T-helper 2 cell treated with Interferon-gamma antibody and Interleukin-4, amounts not matched to agents 5 μg/mL and 100 μg/mL, for 36 hours (primary cell): ENCODE data around the gene CCDC194.
A peak's percentile ranks its signal among the peaks of the same experiment; 100 is the strongest.

Experiments
- DNase-seq: peaks from one replicate; pipeline ENCODE4 v3.0.0; 2021; ENCODE audit warnings: low spot score
- H3K27ac Mint-ChIP-seq: one replicate; pipeline ENCODE4 v1.8.0; 2021; ENCODE audit warnings: mild to moderate bottlenecking, mixed read lengths
- H3K27me3 Mint-ChIP-seq: one replicate; pipeline ENCODE4 v1.8.0; 2021; ENCODE audit warnings: low read depth, mixed read lengths
- H3K36me3 Mint-ChIP-seq: one replicate; pipeline ENCODE4 v1.8.0; 2021; ENCODE audit warnings: low read depth, mixed read lengths
- H3K4me1 Mint-ChIP-seq: one replicate; pipeline ENCODE4 v1.8.0; 2021; ENCODE audit warnings: low read depth, mixed read lengths
- H3K4me3 Mint-ChIP-seq: one replicate; pipeline ENCODE4 v1.8.0; 2022; ENCODE audit warnings: mild to moderate bottlenecking, moderate library complexity, mixed read lengths
- H3K9me3 Mint-ChIP-seq: one replicate; pipeline ENCODE4 v1.8.0; 2021; ENCODE audit warnings: mixed read lengths

CCDC194 gene

DNA sequence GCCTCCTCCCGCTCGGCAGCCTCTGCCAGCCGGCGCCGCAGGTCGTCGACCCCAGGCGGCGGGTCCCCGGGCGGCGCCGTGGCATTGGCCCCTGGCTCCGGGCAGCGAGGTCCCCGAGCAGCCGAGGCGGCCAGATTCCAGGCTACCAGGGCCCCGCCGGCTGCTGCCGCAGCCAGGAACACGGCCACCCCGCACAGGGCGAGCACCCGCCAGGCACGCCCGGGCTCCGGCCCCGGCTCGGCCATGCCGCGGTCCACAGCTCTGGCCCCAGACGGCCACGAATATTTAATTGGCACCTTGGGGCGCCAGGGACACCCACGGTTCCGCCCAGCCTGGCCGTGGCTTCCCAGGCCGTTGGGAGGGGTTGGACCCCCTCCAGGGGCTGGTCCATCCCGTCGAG lies at the start of gene CCDC194:
Gene CCDC194 (minus strand): TSS at position 283 of the 400 bp plus-strand sequence. CDS start 38 bp downstream, at position 245.
- peaks cover 9% of the 10 kb centered on the region for H3K36me3 Mint-ChIP-seq
- H3K4me3 Mint-ChIP-seq = peak within 1 kb of the TSS; percentile 29
- H3K4me1 Mint-ChIP-seq = peaks cover 17% of the 10 kb centered on the region
- peaks cover 14% of the 10 kb centered on the region for H3K27me3 Mint-ChIP-seq
- H3K27ac Mint-ChIP-seq = peak within 1 kb of the TSS; percentile 65
- DNase-seq = no peak
- H3K9me3 Mint-ChIP-seq = peaks cover 4% of the 10 kb centered on the region

- Mint-ChIP-seq H3K4me1 (no peaks in the 10 kb centered on the region), H3K36me3 (no peaks in the 10 kb centered on the region), H3K27me3 (no peaks in the 10 kb centered on the region), H3K27ac (no peak overlapping the region), H3K9me3 (no peaks in the 10 kb centered on the region), H3K4me3 (no peak overlapping the region)
- no peak for DNase-seq
These were observed 47.4 kb upstream of the CCDC194 start for GRCh38 chr19:17441241-17442021.

GRCh38 chr19:17436874-17437267 lies 42.9 kb upstream of the CCDC194 start:
- Mint-ChIP-seq H3K27ac (no peak overlapping the region), H3K4me1 (no peaks in the 10 kb centered on the region), H3K36me3 (no peaks in the 10 kb centered on the region), H3K4me3 (no peak overlapping the region), H3K9me3 (no peaks in the 10 kb centered on the region), H3K27me3 (no peaks in the 10 kb centered on the region)
- no peak for DNase-seq

GRCh38 chr19:17436094-17436873 lies 42.3 kb upstream of the CCDC194 start:
- Mint-ChIP-seq H3K4me3 (no peak overlapping the region), H3K4me1 (no peaks in the 10 kb centered on the region), H3K9me3 (no peaks in the 10 kb centered on the region), H3K36me3 (no peaks in the 10 kb centered on the region), H3K27ac (no peak overlapping the region), H3K27me3 (no peaks in the 10 kb centered on the region)
- DNase-seq = no peak

- Mint-ChIP-seq H3K27ac (no peak overlapping the region), H3K36me3 (no peaks in the 10 kb centered on the region), H3K4me3 (no peak overlapping the region), H3K9me3 (no peaks in the 10 kb centered on the region), H3K4me1 (no peaks in the 10 kb centered on the region), H3K27me3 (no peaks in the 10 kb centered on the region)
- no peak for DNase-seq
These were observed 41.2 kb upstream of the CCDC194 start for GRCh38 chr19:17435218-17435617.

GRCh38 chr19:17431417-17431816 lies 37.4 kb upstream of the CCDC194 start:
- DNase-seq = no peak
- no peaks in the 10 kb centered on the region for H3K36me3 Mint-ChIP-seq
- no peak overlapping the region for H3K27ac Mint-ChIP-seq
- H3K27me3 Mint-ChIP-seq = no peaks in the 10 kb centered on the region
- H3K9me3 Mint-ChIP-seq = no peaks in the 10 kb centered on the region
- no peak overlapping the region for H3K4me3 Mint-ChIP-seq
- no peaks in the 10 kb centered on the region for H3K4me1 Mint-ChIP-seq

- Mint-ChIP-seq H3K27me3 (no peaks in the 10 kb centered on the region), H3K4me3 (no peak overlapping the region), H3K9me3 (no peaks in the 10 kb centered on the region), H3K36me3 (no peaks in the 10 kb centered on the region), H3K27ac (no peak overlapping the region), H3K4me1 (no peaks in the 10 kb centered on the region)
- DNase-seq = no peak
These were observed 35.7 kb upstream of the CCDC194 start for GRCh38 chr19:17429641-17430113.

- Mint-ChIP-seq H3K4me3 (no peak overlapping the region), H3K9me3 (no peaks in the 10 kb centered on the region), H3K27ac (no peak overlapping the region), H3K36me3 (peaks cover 4% of the 10 kb centered on the region), H3K4me1 (peaks cover 7% of the 10 kb centered on the region), H3K27me3 (no peaks in the 10 kb centered on the region)
- peak; percentile 20 for DNase-seq
These were observed 30.9 kb upstream of the CCDC194 start for GRCh38 chr19:17424743-17425365.

DNA sequence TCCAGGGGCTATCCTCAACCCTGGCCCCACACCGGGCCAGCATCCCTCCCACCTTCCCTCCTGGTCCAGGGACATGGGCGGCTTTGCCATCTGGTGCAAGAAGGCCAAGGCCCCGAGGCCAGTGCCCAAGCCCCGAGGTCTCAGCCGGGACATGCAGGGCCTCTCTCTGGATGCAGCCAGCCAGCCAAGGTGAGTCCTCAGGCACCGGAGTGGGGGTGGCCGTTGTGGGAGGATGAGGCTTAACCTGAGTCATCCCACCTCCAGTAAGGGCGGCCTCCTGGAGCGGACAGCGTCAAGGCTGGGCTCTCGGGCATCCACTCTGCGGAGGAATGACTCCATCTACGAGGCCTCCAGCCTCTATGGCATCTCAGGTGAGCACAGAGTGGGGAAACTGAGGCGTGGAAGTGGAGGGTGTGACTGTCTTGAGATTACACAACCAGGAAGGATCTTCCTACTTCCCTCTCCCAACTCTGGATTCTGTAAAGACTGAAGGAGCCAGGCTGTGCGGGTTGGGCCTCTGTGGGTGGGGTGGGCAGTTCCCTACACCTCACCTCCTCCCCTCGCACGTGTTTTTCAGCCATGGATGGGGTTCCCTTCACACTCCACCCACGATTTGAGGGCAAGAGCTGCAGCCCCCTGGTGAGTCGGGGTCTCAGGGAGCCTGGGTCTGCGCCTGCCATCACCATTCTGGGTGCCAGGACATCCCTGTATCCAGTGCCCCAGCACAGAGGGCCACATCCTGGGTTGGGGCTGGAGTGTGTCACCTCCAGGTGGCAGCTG lies 29.6 kb upstream of the CCDC194 start:
- Mint-ChIP-seq H3K9me3 (no peaks in the 10 kb centered on the region), H3K27ac (no peak overlapping the region), H3K36me3 (peaks cover 4% of the 10 kb centered on the region), H3K4me3 (no peak overlapping the region), H3K27me3 (no peaks in the 10 kb centered on the region), H3K4me1 (peaks cover 13% of the 10 kb centered on the region)
- DNase-seq = no peak

DNA sequence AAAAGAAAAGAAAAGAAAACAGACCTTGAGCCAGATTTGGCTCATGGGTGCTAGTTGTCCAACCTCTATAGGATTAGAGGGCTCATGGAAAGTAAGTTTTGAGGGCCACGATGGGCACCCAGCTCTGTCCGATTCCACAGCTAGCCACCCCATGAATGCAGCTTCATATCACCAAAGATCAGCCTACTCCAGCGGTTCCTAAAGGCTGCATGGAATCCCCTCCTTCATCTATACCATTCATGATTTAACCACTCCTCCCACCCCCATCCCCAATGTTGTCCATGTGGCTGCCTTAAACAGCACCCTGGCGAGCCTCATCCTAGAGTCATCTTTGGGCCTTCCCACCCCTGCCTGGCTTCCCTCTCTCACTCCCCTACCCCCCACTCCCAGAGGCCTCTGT lies 27.9 kb upstream of the CCDC194 start:
- Mint-ChIP-seq H3K27me3 (no peaks in the 10 kb centered on the region), H3K4me1 (peaks cover 13% of the 10 kb centered on the region), H3K4me3 (no peak overlapping the region), H3K9me3 (no peaks in the 10 kb centered on the region), H3K36me3 (peaks cover 8% of the 10 kb centered on the region), H3K27ac (no peak overlapping the region)
- DNase-seq = no peak

- Mint-ChIP-seq H3K27ac (peak overlapping the region; percentile 85), H3K27me3 (no peaks in the 10 kb centered on the region), H3K4me3 (peak overlapping the region; percentile 96), H3K36me3 (peaks cover 13% of the 10 kb centered on the region), H3K4me1 (peaks cover 13% of the 10 kb centered on the region), H3K9me3 (no peaks in the 10 kb centered on the region)
- DNase-seq = peak; percentile 18
These were observed 26.5 kb upstream of the CCDC194 start for GRCh38 chr19:17420475-17420924.

GRCh38 chr19:17419621-17420474 lies 25.9 kb upstream of the CCDC194 start, which contains the start of gene MVB12A:
Gene MVB12A (plus strand): TSS chr19:17420047. CDS start chr19:17420136, 89 bp downstream.
- H3K36me3 Mint-ChIP-seq = peaks cover 14% of the 10 kb centered on the region
- H3K4me3 Mint-ChIP-seq = peak within 1 kb of the TSS; percentile 96
- DNase-seq = peak; percentile 96
- peaks cover 13% of the 10 kb centered on the region for H3K4me1 Mint-ChIP-seq
- H3K27me3 Mint-ChIP-seq = no peaks in the 10 kb centered on the region
- no peaks in the 10 kb centered on the region for H3K9me3 Mint-ChIP-seq
- peak within 1 kb of the TSS; percentile 91 for H3K27ac Mint-ChIP-seq
